K562 (cell line): Measurements from ENCODE around the gene SP140L. TPM values are rescaled to one million over a fixed set of nuclear protein-coding genes. Genes with fewer than 3 reads are reported as not detected.

ENCODE experiments used
- ATAC-seq: fragments of 200-7000 bp; cut with Tn5 transposase; 3 replicates; pipeline ENCODE4 v1.9.1; 2020; ENCODE audit warnings: moderate library complexity
- BruUV-seq: library from RNA; stranded (reverse); fragments of 400-500 nt; replicated peaks from 2 replicates; lab custom pipeline; 2021; lab: Mats Ljungman, UMichigan
- CTCF ChIA-PET: fragments of 300-600 bp; formaldehyde crosslinking; extraction: SDS; loops from one replicate; lab custom pipeline; 2021; ENCODE audit warnings: low intra/inter-chr PET ratio; lab: Yijun Ruan, JAX
- POLR2A ChIA-PET: fragments of 300-600, 350-650 bp; sonication (Branson Sonifier 250); formaldehyde crosslinking; extraction: SDS; loops from one replicate; lab custom pipeline; 2021; ENCODE audit warnings: antibody characterized with exemption, inconsistent platforms; lab: Yijun Ruan, JAX
- DNase-seq, 4 experiments: peaks; one replicate each; pipeline versions ENCODE4 v3.0.0 to v3.0.0-alpha.2; 2011 to 2018; ENCODE audit warnings: low spot score in 3 of 4, mixed read lengths in 3 of 4; ENCODE audit errors: extremely low read depth in 1 of 4
- FAIRE-seq: peaks from 2 replicates; lab custom pipeline; 2011; peaks lifted over from hg19 to GRCh38; lab: Jason Lieb, UNC
- H2AFZ ChIP-seq: 2 replicates; pipeline ENCODE4 v1.6.0; 2011; ENCODE audit warnings: low read depth, low read length, control low read depth, inconsistent platforms
- H3K27ac ChIP-seq: fragments of 200-600 bp; 3 replicates; pipeline ENCODE4 v1.8.0; 2011; ENCODE audit warnings: low read depth, mild to moderate bottlenecking, control low read depth, inconsistent platforms, low read length, moderate library complexity, mixed read lengths; ENCODE audit errors: extremely low read depth
- H3K27me3 ChIP-seq, 2 experiments: fragments of 300-600 bp in 1 of 2; 2 replicates in 1 of 2; 3 replicates in 1 of 2; pipeline versions ENCODE4 v1.6.0 to v1.8.0; 2011; ENCODE audit warnings: inconsistent platforms in 2 of 2, low read length in 2 of 2, mild to moderate bottlenecking in 1 of 2, mixed read lengths in 1 of 2, moderate library complexity in 1 of 2; ENCODE audit not compliant: control insufficient read depth in 2 of 2, insufficient read depth in 2 of 2
- H3K36me3 ChIP-seq: fragments of 300-600 bp; 3 replicates; pipeline ENCODE4 v1.8.0; 2011; ENCODE audit warnings: mild to moderate bottlenecking, low read length, inconsistent platforms; ENCODE audit not compliant: control insufficient read depth, insufficient read depth
- H3K4me1 ChIP-seq, 2 experiments: fragments of 200-600 bp in 1 of 2; replicated peaks in 1 of 2; 2 replicates in 1 of 2; 3 replicates in 1 of 2; pipeline versions ENCODE4 v1.5.1 to v1.8.0; 2011; ENCODE audit warnings: inconsistent platforms in 2 of 2, low read length in 2 of 2, mild to moderate bottlenecking in 1 of 2, mixed read lengths in 1 of 2, moderate library complexity in 1 of 2; ENCODE audit not compliant: control insufficient read depth in 2 of 2, insufficient read depth in 2 of 2
- H3K4me2 ChIP-seq: 2 replicates; pipeline ENCODE4 v1.6.1; 2011; ENCODE audit warnings: low read length, control low read depth, inconsistent platforms, mixed read lengths; ENCODE audit not compliant: insufficient read depth
- H3K4me3 ChIP-seq: fragments of 200-600 bp; sonication (generic), shearing (Covaris generic); 2 replicates; pipeline ENCODE4 v1.5.1; 2016; ENCODE audit warnings: control low read depth, inconsistent platforms
- H3K79me2 ChIP-seq: fragments of 200-600 bp; 3 replicates; pipeline ENCODE4 v1.8.0; 2011; ENCODE audit warnings: low read length, inconsistent platforms; ENCODE audit not compliant: control insufficient read depth, insufficient read depth
- H3K9ac ChIP-seq, 2 experiments: 2 replicates each; pipeline versions ENCODE4 v1.6.0 to v1.6.1; 2011; ENCODE audit warnings: low read depth in 2 of 2, low read length in 2 of 2, control low read depth in 1 of 2, inconsistent platforms in 1 of 2, mild to moderate bottlenecking in 1 of 2, mixed read lengths in 1 of 2; ENCODE audit not compliant: insufficient read depth in 1 of 2
- H3K9me1 ChIP-seq: one replicate; pipeline ENCODE4 v1.6.0; 2011; ENCODE audit warnings: inconsistent platforms, mild to moderate bottlenecking, low read length, moderate library complexity; ENCODE audit not compliant: control insufficient read depth, insufficient read depth
- H3K9me3 ChIP-seq: replicated peaks from 2 replicates; pipeline ENCODE4 v1.5.1; 2011; ENCODE audit warnings: low read depth, low read length, inconsistent platforms; ENCODE audit not compliant: control insufficient read depth, insufficient read depth
- H4K20me1 ChIP-seq: replicated peaks from 2 replicates; pipeline ENCODE4 v1.6.1; 2011; ENCODE audit warnings: low read length, inconsistent platforms, mixed read lengths; ENCODE audit not compliant: control insufficient read depth, insufficient read depth
- CCAR2 ChIP-seq: fragments of 200-400 bp; formaldehyde crosslinking; IDR thresholded peaks from 2 replicates; pipeline ENCODE4 v1.6.1; 2017; ENCODE audit warnings: mild to moderate bottlenecking, low read depth, low read length
- FOXJ2 ChIP-seq: fragments of 200-800 bp; sonication (Bioruptor generic); IDR thresholded peaks from 2 replicates; pipeline ENCODE4 v1.6.1; 2016; ENCODE audit warnings: missing genetic modification characterization, missing compliant biosample characterization
- GATA2 ChIP-seq: sonication (generic); formaldehyde crosslinking; IDR thresholded peaks from 2 replicates; pipeline ENCODE4 v1.4.0; 2020; ENCODE audit warnings: mild to moderate bottlenecking, missing genetic modification reagents
- MAFF ChIP-seq: IDR thresholded peaks from 2 replicates; pipeline ENCODE4 v1.6.1; 2012; ENCODE audit warnings: low read length, improper control_type of control experiment
- NCOA6 ChIP-seq: fragments of 450-650 bp; IDR thresholded peaks from 2 replicates; pipeline ENCODE4 v1.6.1; 2017; ENCODE audit warnings: mild to moderate bottlenecking
- RBM39 ChIP-seq: fragments of 200-400 bp; formaldehyde crosslinking; optimal IDR thresholded peaks from 2 replicates; pipeline ENCODE3; 2018; ENCODE audit warnings: low read depth, low read length
- ZBTB7A ChIP-seq: IDR thresholded peaks from 2 replicates; pipeline ENCODE4 v1.6.1; 2011; ENCODE audit warnings: low read depth, mild to moderate bottlenecking, low read length, moderate library complexity, borderline replicate concordance; ENCODE audit not compliant: control insufficient read depth
- ZC3H8 ChIP-seq: fragments of 450-650 bp; IDR thresholded peaks from 2 replicates; pipeline ENCODE4 v1.6.1; 2017
- ZFPM2 ChIP-seq: fragments of 250-450 bp; sonication (Bioruptor Pico); IDR thresholded peaks from 2 replicates; pipeline ENCODE4 v1.5.1; 2022; ENCODE audit warnings: mild to moderate bottlenecking
- ZNF77 ChIP-seq: fragments of 250-450 bp; sonication (Bioruptor Pico); IDR thresholded peaks from 2 replicates; pipeline ENCODE4 v1.5.0; 2020
- WGBS: fragments of 100-300 bp; shearing (Covaris generic); methylation state at CpG from one replicate; pipeline ENCODE4 v1.1.6; 2016; ENCODE audit warnings: low coverage, mixed read lengths; ENCODE audit not compliant: insufficient coverage; ENCODE audit errors: missing lambda C conversion rate; 5-methylcytosine and 5-hydroxymethylcytosine counted together
- in situ Hi-C: fragments of 300-500 bp; cut with MboI; formaldehyde crosslinking; loops from 4 replicates; pipeline ENCODE4 v1.15.0; 2018; ENCODE audit warnings: inconsistent platforms, mixed read lengths
- intact Hi-C: fragments of 100-400 bp; cut with micrococcal nuclease; formaldehyde crosslinking; loops from 2 replicates; pipeline ENCODE4 v1.14.2; 2022
- polyA plus RNA-seq, 8 experiments: library from polyadenylated mRNA; depleted of rRNA in 4 of 8; stranded (reverse) in 5 of 8; unstranded in 3 of 8; fragments of >200 nt; fragmentation: Nextera tagmentation in 2 of 8; fragmentation: Illumina TruSeq in 1 of 8; extraction: Ambion mirVana in 2 of 8; extraction: Trizol in 1 of 8; gene quantifications; 2 replicates each; pipeline versions ENCODE4 v1.2.1 to v1.2.3, GENCODE V29; 2011 to 2014; ENCODE audit warnings: inconsistent platforms in 1 of 8, missing spikeins in 1 of 8
- total RNA-seq, 7 experiments: library from RNA; depleted of rRNA in 6 of 7; stranded (reverse); fragments of >200 nt in 6 of 7; fragmentation: Illumina TruSeq in 2 of 7; extraction: Trizol in 2 of 7; gene quantifications; 2 replicates each; pipeline versions ENCODE4 v1.2.1 to v1.2.3, GENCODE V29; 2011 to 2021; ENCODE audit warnings: low replicate concordance in 1 of 7
- TF ChIP-seq, protein P1 (sequence below): sonication (generic); IDR thresholded peaks from 2 replicates; pipeline ENCODE4 v1.6.1; 2016
- TF ChIP-seq, protein P2 (sequence below): fragments of 250-450 bp; sonication (Bioruptor Pico); IDR thresholded peaks from 2 replicates; pipeline ENCODE4 v1.8.0; 2021; ENCODE audit warnings: mild to moderate bottlenecking, moderate library complexity
- TF ChIP-seq, protein P3 (sequence below): sonication (generic); formaldehyde crosslinking; IDR thresholded peaks from 2 replicates; pipeline ENCODE4 v1.8.0; 2023; ENCODE audit warnings: mild to moderate bottlenecking, missing genetic modification reagents

The SP140L gene
- total and polyA plus RNA-seq, 9 of the 15 experiments (the other 6 are each of a cell fraction or from before 2014, with no cell fraction given) = 4.0 to 15.5 (median 11.3) TPM

DNA sequence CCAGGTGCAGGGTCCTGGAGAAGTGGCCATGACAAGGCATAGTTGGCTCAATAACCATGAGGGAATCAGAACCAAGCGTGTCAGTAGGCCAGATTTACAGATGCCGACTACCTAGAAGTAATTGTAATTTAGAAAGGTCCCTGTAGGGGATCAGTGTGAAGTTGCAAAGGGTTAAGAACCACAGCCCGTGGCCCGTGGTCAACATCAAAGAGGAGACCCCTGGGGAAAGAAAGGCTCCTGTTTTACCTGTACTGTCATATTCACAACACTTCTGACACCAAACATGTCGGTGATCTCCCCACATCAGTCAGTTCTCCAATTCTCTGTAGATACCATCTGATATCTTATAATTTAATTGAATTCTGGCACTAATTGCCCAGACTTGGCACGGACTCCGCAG is 120.0 kb downstream of the SP140L start:
- in situ Hi-C loops = no loop called here
- FAIRE-seq (no peak), DNase-seq (no peak), ATAC-seq (no peak)
- BruUV-seq = no TSS peak
- Histone ChIP-seq H3K4me2 (no peak overlapping the region), H3K9me1 (no peaks in the 10 kb centered on the region), H3K9me3 (no peaks in the 10 kb centered on the region), H3K27me3 (no peaks in the 10 kb centered on the region), H3K36me3 (peaks cover 31% of the 10 kb centered on the region), H3K27ac (no peak overlapping the region), H3K9ac (no peak overlapping the region), H3K4me1 (no peaks in the 10 kb centered on the region), H4K20me1 (no peaks in the 10 kb centered on the region), H2AFZ (no peak overlapping the region), H3K79me2 (no peaks in the 10 kb centered on the region), H3K4me3 (no peak overlapping the region)
- ChIA-PET CTCF (no interaction called here), POLR2A (no interaction called here)
- TF ChIP-seq, protein P1, sequence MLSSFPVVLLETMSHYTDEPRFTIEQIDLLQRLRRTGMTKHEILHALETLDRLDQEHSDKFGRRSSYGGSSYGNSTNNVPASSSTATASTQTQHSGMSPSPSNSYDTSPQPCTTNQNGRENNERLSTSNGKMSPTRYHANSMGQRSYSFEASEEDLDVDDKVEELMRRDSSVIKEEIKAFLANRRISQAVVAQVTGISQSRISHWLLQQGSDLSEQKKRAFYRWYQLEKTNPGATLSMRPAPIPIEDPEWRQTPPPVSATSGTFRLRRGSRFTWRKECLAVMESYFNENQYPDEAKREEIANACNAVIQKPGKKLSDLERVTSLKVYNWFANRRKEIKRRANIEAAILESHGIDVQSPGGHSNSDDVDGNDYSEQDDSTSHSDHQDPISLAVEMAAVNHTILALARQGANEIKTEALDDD = no peak
- TF ChIP-seq GATA2 (CRISPR knock-in tag) (no peak), NCOA6 (no peak), CCAR2 (no peak), ZFPM2 (no peak), ZBTB7A (no peak), MAFF (no peak), FOXJ2 (tag) (no peak), ZC3H8 (no peak), ZNF77 (no peak), RBM39 (no peak)
- TF ChIP-seq, protein P2, sequence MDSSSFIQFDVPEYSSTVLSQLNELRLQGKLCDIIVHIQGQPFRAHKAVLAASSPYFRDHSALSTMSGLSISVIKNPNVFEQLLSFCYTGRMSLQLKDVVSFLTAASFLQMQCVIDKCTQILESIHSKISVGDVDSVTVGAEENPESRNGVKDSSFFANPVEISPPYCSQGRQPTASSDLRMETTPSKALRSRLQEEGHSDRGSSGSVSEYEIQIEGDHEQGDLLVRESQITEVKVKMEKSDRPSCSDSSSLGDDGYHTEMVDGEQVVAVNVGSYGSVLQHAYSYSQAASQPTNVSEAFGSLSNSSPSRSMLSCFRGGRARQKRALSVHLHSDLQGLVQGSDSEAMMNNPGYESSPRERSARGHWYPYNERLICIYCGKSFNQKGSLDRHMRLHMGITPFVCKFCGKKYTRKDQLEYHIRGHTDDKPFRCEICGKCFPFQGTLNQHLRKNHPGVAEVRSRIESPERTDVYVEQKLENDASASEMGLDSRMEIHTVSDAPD = no peak
- TF ChIP-seq, protein P3, sequence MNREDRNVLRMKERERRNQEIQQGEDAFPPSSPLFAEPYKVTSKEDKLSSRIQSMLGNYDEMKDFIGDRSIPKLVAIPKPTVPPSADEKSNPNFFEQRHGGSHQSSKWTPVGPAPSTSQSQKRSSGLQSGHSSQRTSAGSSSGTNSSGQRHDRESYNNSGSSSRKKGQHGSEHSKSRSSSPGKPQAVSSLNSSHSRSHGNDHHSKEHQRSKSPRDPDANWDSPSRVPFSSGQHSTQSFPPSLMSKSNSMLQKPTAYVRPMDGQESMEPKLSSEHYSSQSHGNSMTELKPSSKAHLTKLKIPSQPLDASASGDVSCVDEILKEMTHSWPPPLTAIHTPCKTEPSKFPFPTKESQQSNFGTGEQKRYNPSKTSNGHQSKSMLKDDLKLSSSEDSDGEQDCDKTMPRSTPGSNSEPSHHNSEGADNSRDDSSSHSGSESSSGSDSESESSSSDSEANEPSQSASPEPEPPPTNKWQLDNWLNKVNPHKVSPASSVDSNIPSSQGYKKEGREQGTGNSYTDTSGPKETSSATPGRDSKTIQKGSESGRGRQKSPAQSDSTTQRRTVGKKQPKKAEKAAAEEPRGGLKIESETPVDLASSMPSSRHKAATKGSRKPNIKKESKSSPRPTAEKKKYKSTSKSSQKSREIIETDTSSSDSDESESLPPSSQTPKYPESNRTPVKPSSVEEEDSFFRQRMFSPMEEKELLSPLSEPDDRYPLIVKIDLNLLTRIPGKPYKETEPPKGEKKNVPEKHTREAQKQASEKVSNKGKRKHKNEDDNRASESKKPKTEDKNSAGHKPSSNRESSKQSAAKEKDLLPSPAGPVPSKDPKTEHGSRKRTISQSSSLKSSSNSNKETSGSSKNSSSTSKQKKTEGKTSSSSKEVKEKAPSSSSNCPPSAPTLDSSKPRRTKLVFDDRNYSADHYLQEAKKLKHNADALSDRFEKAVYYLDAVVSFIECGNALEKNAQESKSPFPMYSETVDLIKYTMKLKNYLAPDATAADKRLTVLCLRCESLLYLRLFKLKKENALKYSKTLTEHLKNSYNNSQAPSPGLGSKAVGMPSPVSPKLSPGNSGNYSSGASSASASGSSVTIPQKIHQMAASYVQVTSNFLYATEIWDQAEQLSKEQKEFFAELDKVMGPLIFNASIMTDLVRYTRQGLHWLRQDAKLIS (CRISPR knock-in tag) = no peak
- intact Hi-C loops = no loop called here
- 76% methylated on average over 6 of the region's 7 CpGs for WGBS
